HG02642 (cell line): ENCODE data around the gene BRINP1.
A peak's percentile ranks its signal among the peaks of the same experiment; 100 is the strongest.

ENCODE experiments used
- ATAC-seq: cut with Tn5 transposase; IDR thresholded peaks from one replicate; pipeline ENCODE4 v1.9.1; 2021; ENCODE audit warnings: mild to moderate bottlenecking; ENCODE audit not compliant: unreplicated experiment, poor library complexity

BRINP1 gene

GRCh38 chr9:119343059-119343990 lies 25.9 kb downstream of the BRINP1 start:
- no peak for ATAC-seq

- no peak for ATAC-seq
Observed at GRCh38 chr9:119339056-119339455, 30.2 kb downstream of the BRINP1 start.

- ATAC-seq, result no peak
Observed at GRCh38 chr9:119337573-119337972, 31.7 kb downstream of the BRINP1 start.

GRCh38 chr9:119334745-119335144 lies 34.5 kb downstream of the BRINP1 start:
- ATAC-seq, result no peak

GRCh38 chr9:119333507-119334229 lies 35.6 kb downstream of the BRINP1 start:
- no peak for ATAC-seq

GRCh38 chr9:119332522-119332921 lies 36.7 kb downstream of the BRINP1 start:
- no peak for ATAC-seq

- ATAC-seq, result no peak
Observed at GRCh38 chr9:119322184-119322583, 47.1 kb downstream of the BRINP1 start.

- no peak for ATAC-seq
Observed at GRCh38 chr9:119318371-119318770, 50.9 kb downstream of the BRINP1 start.

GRCh38 chr9:119313846-119314245 lies 55.4 kb downstream of the BRINP1 start:
- ATAC-seq, result no peak

- ATAC-seq, result no peak
Observed at GRCh38 chr9:119310741-119311140, 58.5 kb downstream of the BRINP1 start.

- ATAC-seq, result no peak
Observed at GRCh38 chr9:119307471-119307870, 61.8 kb downstream of the BRINP1 start.

- ATAC-seq, result no peak
Observed at GRCh38 chr9:119304555-119304954, 64.7 kb downstream of the BRINP1 start.

- ATAC-seq, result no peak
Observed at GRCh38 chr9:119302988-119303698, 66.1 kb downstream of the BRINP1 start.

GRCh38 chr9:119298076-119298853 lies 71.0 kb downstream of the BRINP1 start:
- peak; percentile 70 for ATAC-seq

GRCh38 chr9:119291554-119291953 lies 77.7 kb downstream of the BRINP1 start:
- no peak for ATAC-seq

- ATAC-seq, result peak; percentile 79
Observed at GRCh38 chr9:119289740-119290433, 79.3 kb downstream of the BRINP1 start.

- no peak for ATAC-seq
Observed at GRCh38 chr9:119284587-119285337, 84.5 kb downstream of the BRINP1 start.

GRCh38 chr9:119284118-119284517 lies 85.1 kb downstream of the BRINP1 start:
- no peak for ATAC-seq
